ENCODE results near the gene ACADL. TPM values are rescaled to one million over a fixed set of nuclear protein-coding genes. Genes with fewer than 3 reads are reported as not detected.
A peak's percentile ranks its signal among the peaks of the same experiment; 100 is the strongest.

Gene ACADL
- total and polyA plus RNA-seq, 2 of the 13 experiments (the other 11 are each of a cell fraction or from before 2014, with no cell fraction given), result not detected

- TF ChIP-seq XRCC5 (optimal IDR thresholded peaks at IDR 0.05; ENCODE audit: low read length), result peak; percentile 10
- TF ChIP-seq DMAP1 (CRISPR knock-in tag; IDR thresholded peaks at IDR 0.05), result 0 out of 2 replicates have a peak, but pooled peaks have one; percentile 17
- peak; percentile 32; the same call in 1 of the 2 replicates for TF ChIP-seq BORCS8-MEF2B (CRISPR knock-in tag; IDR thresholded peaks at IDR 0.05)
- peak; percentile 15; the same call in 1 of the 2 replicates for TF ChIP-seq PHF8 (CRISPR knock-in tag; IDR thresholded peaks at IDR 0.05)
- TF ChIP-seq SP5 (CRISPR knock-in tag; IDR thresholded peaks at IDR 0.05; ENCODE audit: borderline replicate concordance, low read depth), result peak; percentile 29; the same call in 1 of the 2 replicates
- 0 out of 2 replicates have a peak, but pooled peaks have one; percentile 41 for TF ChIP-seq REPIN1 (CRISPR knock-in tag; IDR thresholded peaks at IDR 0.05; ENCODE audit: borderline replicate concordance, low read depth)
- 0 out of 2 replicates have a peak, but pooled peaks have one; percentile 41 for TF ChIP-seq EED (CRISPR knock-in tag; IDR thresholded peaks at IDR 0.05)
- TF ChIP-seq PITX1 (CRISPR knock-in tag; IDR thresholded peaks at IDR 0.05), result 0 out of 2 replicates have a peak, but pooled peaks have one; percentile 7
- 0 out of 2 replicates have a peak, but pooled peaks have one; percentile 35 for TF ChIP-seq ZNF691 (CRISPR knock-in tag; IDR thresholded peaks at IDR 0.05; ENCODE audit: borderline replicate concordance, low read depth)
- peak; percentile 100 for TF ChIP-seq ZNF576 (CRISPR knock-in tag; IDR thresholded peaks at IDR 0.05)
- peak; percentile 64; the same call in 1 of the 2 replicates for TF ChIP-seq ZSCAN5A (CRISPR knock-in tag; IDR thresholded peaks at IDR 0.05; ENCODE audit: borderline replicate concordance)
- TF ChIP-seq MEF2D (CRISPR knock-in tag; IDR thresholded peaks at IDR 0.05), result 0 out of 2 replicates have a peak, but pooled peaks have one; percentile 1
- TF ChIP-seq AHDC1 (CRISPR knock-in tag; IDR thresholded peaks at IDR 0.05; ENCODE audit: borderline replicate concordance), result 0 out of 2 replicates have a peak, but pooled peaks have one; percentile 27
- TF ChIP-seq ZNF281 (CRISPR knock-in tag; IDR thresholded peaks at IDR 0.05; ENCODE audit: borderline replicate concordance), result peak; percentile 53; the same call in 1 of the 2 replicates
- 0 out of 2 replicates have a peak, but pooled peaks have one; percentile 49 for TF ChIP-seq FOXK1 (CRISPR knock-in tag; IDR thresholded peaks at IDR 0.05; ENCODE audit: borderline replicate concordance, low read depth)
Observed at GRCh38 chr2:210181606-210182088, 43.6 kb downstream of the ACADL start (continued).

Data from HepG2 (cell line).